ENCODE data around the gene ISCA2.

ISCA2 gene

GRCh38 chr14:74508292-74508731 lies 14.7 kb downstream of the ISCA2 start:
- H3K27me3 ChIP-seq (ENCODE audit: low read depth, low read length) = peaks cover 10% of the 10 kb centered on the region; the same call in 1 of the 2 replicates

GRCh38 chr14:74508844-74509428 lies 15.4 kb downstream of the ISCA2 start:
- TF ChIP-seq, protein P1, sequence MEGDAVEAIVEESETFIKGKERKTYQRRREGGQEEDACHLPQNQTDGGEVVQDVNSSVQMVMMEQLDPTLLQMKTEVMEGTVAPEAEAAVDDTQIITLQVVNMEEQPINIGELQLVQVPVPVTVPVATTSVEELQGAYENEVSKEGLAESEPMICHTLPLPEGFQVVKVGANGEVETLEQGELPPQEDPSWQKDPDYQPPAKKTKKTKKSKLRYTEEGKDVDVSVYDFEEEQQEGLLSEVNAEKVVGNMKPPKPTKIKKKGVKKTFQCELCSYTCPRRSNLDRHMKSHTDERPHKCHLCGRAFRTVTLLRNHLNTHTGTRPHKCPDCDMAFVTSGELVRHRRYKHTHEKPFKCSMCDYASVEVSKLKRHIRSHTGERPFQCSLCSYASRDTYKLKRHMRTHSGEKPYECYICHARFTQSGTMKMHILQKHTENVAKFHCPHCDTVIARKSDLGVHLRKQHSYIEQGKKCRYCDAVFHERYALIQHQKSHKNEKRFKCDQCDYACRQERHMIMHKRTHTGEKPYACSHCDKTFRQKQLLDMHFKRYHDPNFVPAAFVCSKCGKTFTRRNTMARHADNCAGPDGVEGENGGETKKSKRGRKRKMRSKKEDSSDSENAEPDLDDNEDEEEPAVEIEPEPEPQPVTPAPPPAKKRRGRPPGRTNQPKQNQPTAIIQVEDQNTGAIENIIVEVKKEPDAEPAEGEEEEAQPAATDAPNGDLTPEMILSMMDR (IDR thresholded peaks at IDR 0.05; ENCODE audit: low read depth, low read length) = no peak
- TF ChIP-seq EZH2phosphoT487 (IDR thresholded peaks at IDR 0.05; ENCODE audit: low read depth) = no peak
- H2AFZ ChIP-seq (ENCODE audit: low read depth, low read length) = no peak overlapping the region
- H3K4me2 ChIP-seq (ENCODE audit: low read length) = no peak overlapping the region
- no peaks in the 10 kb centered on the region for H3K79me2 ChIP-seq (ENCODE audit: low read length)
- H3K4me1 ChIP-seq (ENCODE audit: low read length) = no peaks in the 10 kb centered on the region
- no peaks in the 10 kb centered on the region for H4K20me1 ChIP-seq (ENCODE audit: insufficient read depth, low read length)
- no peaks in the 10 kb centered on the region for H3K36me3 ChIP-seq (replicated peaks; ENCODE audit: low read depth, low read length)
- no peaks in the 10 kb centered on the region for H3K9me3 ChIP-seq (ENCODE audit: insufficient read depth, low read length)
- no peak overlapping the region for H3K27ac ChIP-seq (ENCODE audit: low read length)
- H3K9ac ChIP-seq (ENCODE audit: low read length) = no peak overlapping the region
- peaks cover 10% of the 10 kb centered on the region for H3K27me3 ChIP-seq (ENCODE audit: low read depth, low read length)
- H3K4me3 ChIP-seq (ENCODE audit: low read length) = no peak overlapping the region

More at GRCh38 chr14:74508292-74508731, 14.7 kb downstream of the ISCA2 start:
- TF ChIP-seq, protein P1 (IDR thresholded peaks at IDR 0.05; ENCODE audit: low read depth, low read length) = peak; percentile 37
- TF ChIP-seq EZH2phosphoT487 (IDR thresholded peaks at IDR 0.05; ENCODE audit: low read depth) = no peak
- Histone ChIP-seq H3K9me3 (ENCODE audit: insufficient read depth, low read length) (no peaks in the 10 kb centered on the region), H3K9ac (ENCODE audit: low read length) (no peak overlapping the region), H2AFZ (ENCODE audit: low read depth, low read length) (no peak overlapping the region), H3K36me3 (replicated peaks; ENCODE audit: low read depth, low read length) (no peaks in the 10 kb centered on the region), H4K20me1 (ENCODE audit: insufficient read depth, low read length) (no peaks in the 10 kb centered on the region), H3K79me2 (ENCODE audit: low read length) (no peaks in the 10 kb centered on the region), H3K4me2 (ENCODE audit: low read length) (no peak overlapping the region), H3K4me1 (ENCODE audit: low read length) (no peaks in the 10 kb centered on the region), H3K27ac (ENCODE audit: low read length) (no peak overlapping the region), H3K4me3 (ENCODE audit: low read length) (no peak overlapping the region)

DNA sequence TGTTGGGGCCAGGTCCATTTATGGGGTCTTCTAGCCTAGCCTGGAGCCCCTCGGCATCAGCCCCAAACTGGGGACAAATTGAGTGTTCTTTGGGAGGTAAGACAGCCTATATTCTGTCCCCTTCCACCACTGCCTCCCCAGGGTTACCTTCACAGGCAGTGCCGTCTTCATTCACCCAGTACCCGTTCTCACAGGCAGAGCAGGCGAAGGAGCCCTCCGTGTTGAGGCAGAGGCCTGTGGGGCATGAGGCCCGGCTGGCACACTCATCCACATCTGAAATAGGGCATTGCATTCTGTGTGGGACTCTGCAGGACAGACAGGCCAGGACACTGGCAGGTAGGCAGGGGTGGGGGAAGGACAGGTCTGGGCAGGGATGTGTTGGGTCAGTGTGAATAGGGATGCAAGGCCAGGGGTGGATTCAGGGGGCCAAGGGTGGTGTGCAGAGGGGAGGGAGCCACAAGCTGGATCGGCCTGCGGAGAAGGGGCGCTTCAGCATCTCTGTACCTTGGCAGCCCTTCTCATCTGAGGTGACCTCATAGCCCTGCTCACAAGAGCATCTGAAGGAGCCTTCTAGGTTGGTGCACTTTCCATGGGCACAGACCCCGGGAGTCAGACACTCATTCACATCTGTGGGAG lies 16.1 kb downstream of the ISCA2 start:
- H3K27ac ChIP-seq (ENCODE audit: low read length) = no peak overlapping the region
- no peaks in the 10 kb centered on the region for H3K9me3 ChIP-seq (ENCODE audit: insufficient read depth, low read length)
- H3K4me3 ChIP-seq (ENCODE audit: low read length) = no peak overlapping the region
- H3K9ac ChIP-seq (ENCODE audit: low read length) = no peak overlapping the region
- TF ChIP-seq, protein P1 (IDR thresholded peaks at IDR 0.05; ENCODE audit: low read depth, low read length) = no peak
- TF ChIP-seq EZH2phosphoT487 (IDR thresholded peaks at IDR 0.05; ENCODE audit: low read depth) = no peak
- H2AFZ ChIP-seq (ENCODE audit: low read depth, low read length) = no peak overlapping the region
- H4K20me1 ChIP-seq (ENCODE audit: insufficient read depth, low read length) = no peaks in the 10 kb centered on the region
- peaks cover 10% of the 10 kb centered on the region for H3K27me3 ChIP-seq (ENCODE audit: low read depth, low read length)
- H3K36me3 ChIP-seq (replicated peaks; ENCODE audit: low read depth, low read length) = no peaks in the 10 kb centered on the region
- H3K4me1 ChIP-seq (ENCODE audit: low read length) = no peaks in the 10 kb centered on the region
- H3K4me2 ChIP-seq (ENCODE audit: low read length) = no peak overlapping the region
- H3K79me2 ChIP-seq (ENCODE audit: low read length) = no peaks in the 10 kb centered on the region

- no peaks in the 10 kb centered on the region for H3K79me2 ChIP-seq (ENCODE audit: low read length)
- H3K4me1 ChIP-seq (ENCODE audit: low read length) = no peaks in the 10 kb centered on the region
- H3K27me3 ChIP-seq (ENCODE audit: low read depth, low read length) = peaks cover 11% of the 10 kb centered on the region
- H3K9ac ChIP-seq (ENCODE audit: low read length) = no peak overlapping the region
- H2AFZ ChIP-seq (ENCODE audit: low read depth, low read length) = no peak overlapping the region
- H3K36me3 ChIP-seq (replicated peaks; ENCODE audit: low read depth, low read length) = no peaks in the 10 kb centered on the region
- no peak overlapping the region for H3K4me3 ChIP-seq (ENCODE audit: low read length)
- no peak overlapping the region for H3K4me2 ChIP-seq (ENCODE audit: low read length)
- H4K20me1 ChIP-seq (ENCODE audit: insufficient read depth, low read length) = no peaks in the 10 kb centered on the region
- TF ChIP-seq, protein P1 (IDR thresholded peaks at IDR 0.05; ENCODE audit: low read depth, low read length) = no peak
- TF ChIP-seq EZH2phosphoT487 (IDR thresholded peaks at IDR 0.05; ENCODE audit: low read depth) = no peak
- no peak overlapping the region for H3K27ac ChIP-seq (ENCODE audit: low read length)
- H3K9me3 ChIP-seq (ENCODE audit: insufficient read depth, low read length) = no peaks in the 10 kb centered on the region
Observed at GRCh38 chr14:74510223-74510931, 16.8 kb downstream of the ISCA2 start.

Measured in OCI-LY3 (cell line).